Body of pancreas (tissue), 4 donors: ENCODE measurements around the gene RYR3.

Experiments used
- POLR2A ChIP-seq, 3 donors: fragments of 450-650 bp; IDR thresholded peaks; one replicate each; pipeline ENCODE4 v1.6.1; 2016; ENCODE audit warnings: antibody characterized with exemption in 3 of 3, mild to moderate bottlenecking in 2 of 3
- TF ChIP-seq, protein P1 (sequence below), 7 experiments: fragments of 450-650 bp in 4 of 7; fragments of 200-600 bp in 3 of 7; sonication (generic) in 3 of 7; IDR thresholded peaks; one replicate each; pipeline ENCODE4 v1.5.1; 2016 to 2019; ENCODE audit warnings: antibody characterized with exemption in 7 of 7

DNA sequence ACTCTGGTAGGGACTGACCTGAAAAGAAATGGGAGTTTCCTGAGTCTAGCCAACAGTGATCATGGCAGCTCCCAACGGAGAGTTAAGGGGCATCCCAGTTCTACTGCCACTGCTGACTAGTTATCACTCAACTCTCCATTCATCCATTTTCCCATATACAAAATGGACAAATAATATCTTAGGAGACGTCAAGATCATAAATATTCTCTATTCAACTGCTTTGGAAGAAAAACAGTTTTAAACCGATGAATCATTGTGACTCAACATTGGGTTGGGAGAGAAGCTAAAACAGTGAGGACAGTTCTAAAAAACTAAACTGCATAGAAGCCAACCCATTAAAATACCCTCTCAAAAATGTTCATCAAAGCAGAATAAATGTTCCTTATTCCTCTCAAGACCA, 600.0 kb downstream of the RYR3 start:
- TF ChIP-seq, protein P1, sequence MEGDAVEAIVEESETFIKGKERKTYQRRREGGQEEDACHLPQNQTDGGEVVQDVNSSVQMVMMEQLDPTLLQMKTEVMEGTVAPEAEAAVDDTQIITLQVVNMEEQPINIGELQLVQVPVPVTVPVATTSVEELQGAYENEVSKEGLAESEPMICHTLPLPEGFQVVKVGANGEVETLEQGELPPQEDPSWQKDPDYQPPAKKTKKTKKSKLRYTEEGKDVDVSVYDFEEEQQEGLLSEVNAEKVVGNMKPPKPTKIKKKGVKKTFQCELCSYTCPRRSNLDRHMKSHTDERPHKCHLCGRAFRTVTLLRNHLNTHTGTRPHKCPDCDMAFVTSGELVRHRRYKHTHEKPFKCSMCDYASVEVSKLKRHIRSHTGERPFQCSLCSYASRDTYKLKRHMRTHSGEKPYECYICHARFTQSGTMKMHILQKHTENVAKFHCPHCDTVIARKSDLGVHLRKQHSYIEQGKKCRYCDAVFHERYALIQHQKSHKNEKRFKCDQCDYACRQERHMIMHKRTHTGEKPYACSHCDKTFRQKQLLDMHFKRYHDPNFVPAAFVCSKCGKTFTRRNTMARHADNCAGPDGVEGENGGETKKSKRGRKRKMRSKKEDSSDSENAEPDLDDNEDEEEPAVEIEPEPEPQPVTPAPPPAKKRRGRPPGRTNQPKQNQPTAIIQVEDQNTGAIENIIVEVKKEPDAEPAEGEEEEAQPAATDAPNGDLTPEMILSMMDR (IDR thresholded peaks at IDR 0.05) = no peak
- TF ChIP-seq POLR2A (IDR thresholded peaks at IDR 0.05) = no peak
